Skeletal muscle tissue (tissue), 4 donors: Measurements from ENCODE around the gene C10orf143. TPM values are rescaled to one million over a fixed set of nuclear protein-coding genes. Genes with fewer than 3 reads are reported as not detected.

ENCODE experiments used
- H3K27ac ChIP-seq: one replicate; pipeline ENCODE4 v1.7.0; 2013; ENCODE audit warnings: mild to moderate bottlenecking, low read depth, low read length, inconsistent platforms
- H3K27me3 ChIP-seq, 3 donors: one replicate each; pipeline ENCODE4 v1.7.0; 2013; ENCODE audit warnings: low read length in 3 of 3; ENCODE audit not compliant: control insufficient read depth in 3 of 3, insufficient read depth in 3 of 3
- H3K36me3 ChIP-seq, 3 donors: one replicate each; pipeline ENCODE4 v1.7.0; 2013; ENCODE audit warnings: low read length in 3 of 3; ENCODE audit not compliant: control insufficient read depth in 3 of 3, insufficient read depth in 3 of 3
- H3K4me1 ChIP-seq, 3 donors: one replicate each; pipeline ENCODE4 v1.7.0; 2013; ENCODE audit warnings: low read length in 3 of 3, mild to moderate bottlenecking in 3 of 3; ENCODE audit not compliant: control insufficient read depth in 3 of 3, insufficient read depth in 3 of 3
- H3K4me3 ChIP-seq, 3 donors: one replicate each; pipeline ENCODE4 v1.7.0; 2013; ENCODE audit warnings: low read length in 3 of 3
- H3K9ac ChIP-seq, 3 donors: one replicate each; pipeline ENCODE4 v1.7.0; 2013; ENCODE audit warnings: low read length in 3 of 3, mild to moderate bottlenecking in 3 of 3, moderate library complexity in 2 of 3, low read depth in 1 of 3
- H3K9me3 ChIP-seq, 3 donors: one replicate each; pipeline ENCODE4 v1.7.0; 2013; ENCODE audit warnings: low read length in 3 of 3; ENCODE audit not compliant: control insufficient read depth in 3 of 3
- total RNA-seq: library from RNA; depleted of rRNA; stranded (reverse); fragments of >200 nt; gene quantifications from one replicate; pipeline ENCODE4 v1.2.3, GENCODE V29; 2014
- donor health status: Osteomylitis.

Gene C10orf143
- total RNA-seq, 1 donor from 2014 or later: not detected

DNA sequence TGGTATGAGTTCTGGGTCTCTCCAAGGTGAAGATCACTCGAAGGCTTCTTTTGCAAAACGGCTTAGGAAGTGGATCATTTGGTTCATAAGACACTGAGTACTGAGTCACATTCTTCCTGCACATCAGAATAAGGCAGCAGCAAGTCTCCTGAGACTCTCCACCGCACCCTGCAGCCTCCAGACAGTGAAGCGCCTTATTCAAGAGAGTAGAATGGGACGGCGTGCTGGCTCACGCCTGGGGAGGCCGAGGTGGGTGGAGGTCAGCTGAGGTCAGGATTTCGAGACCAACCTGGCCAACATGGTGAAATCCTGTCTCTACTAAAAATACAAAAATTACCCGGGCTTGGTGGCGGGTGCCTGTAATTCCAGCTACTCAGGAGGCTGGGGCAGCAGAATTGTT lies 70.3 kb downstream of the C10orf143 start:
- H3K4me3 ChIP-seq: no peak overlapping the region
- no peaks in the 10 kb centered on the region for H3K9me3 ChIP-seq

DNA sequence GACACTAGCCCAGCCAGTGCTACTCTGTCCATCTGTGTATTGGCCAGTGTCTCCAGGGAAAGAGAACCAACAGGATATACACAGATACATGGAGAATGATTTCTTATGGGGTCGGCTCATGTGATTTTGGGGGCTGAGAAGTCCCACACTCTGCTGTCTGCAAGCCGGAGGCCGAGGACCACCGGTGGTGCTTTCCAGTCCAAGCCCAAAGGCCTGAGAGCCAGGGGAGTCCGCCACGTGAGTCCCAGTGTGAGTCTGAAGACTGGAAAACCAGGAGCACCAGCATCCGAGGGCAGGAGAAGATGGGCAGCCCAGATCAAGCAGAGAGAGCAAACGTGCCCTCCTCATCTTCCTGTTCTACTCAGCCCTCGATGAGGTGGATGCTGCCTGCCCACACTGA lies 71.5 kb downstream of the C10orf143 start:
- H3K4me3 ChIP-seq: no peak overlapping the region
- H3K27me3 ChIP-seq: peaks cover 0 to 16% (median 0%) of the 10 kb centered on the region in 3 donors
- H3K9ac ChIP-seq: no peak overlapping the region
- no peak overlapping the region for H3K27ac ChIP-seq
- H3K36me3 ChIP-seq: no peaks in the 10 kb centered on the region
- H3K4me1 ChIP-seq: no peaks in the 10 kb centered on the region
- no peaks in the 10 kb centered on the region for H3K9me3 ChIP-seq

More for the DNA sequence above, 70.3 kb downstream of the C10orf143 start:
- H3K4me1 ChIP-seq: no peaks in the 10 kb centered on the region
- H3K36me3 ChIP-seq: no peaks in the 10 kb centered on the region
- no peak overlapping the region for H3K9ac ChIP-seq
- no peak overlapping the region for H3K27ac ChIP-seq
- peaks cover 0 to 24% (median 4%) of the 10 kb centered on the region in 3 donors for H3K27me3 ChIP-seq

DNA sequence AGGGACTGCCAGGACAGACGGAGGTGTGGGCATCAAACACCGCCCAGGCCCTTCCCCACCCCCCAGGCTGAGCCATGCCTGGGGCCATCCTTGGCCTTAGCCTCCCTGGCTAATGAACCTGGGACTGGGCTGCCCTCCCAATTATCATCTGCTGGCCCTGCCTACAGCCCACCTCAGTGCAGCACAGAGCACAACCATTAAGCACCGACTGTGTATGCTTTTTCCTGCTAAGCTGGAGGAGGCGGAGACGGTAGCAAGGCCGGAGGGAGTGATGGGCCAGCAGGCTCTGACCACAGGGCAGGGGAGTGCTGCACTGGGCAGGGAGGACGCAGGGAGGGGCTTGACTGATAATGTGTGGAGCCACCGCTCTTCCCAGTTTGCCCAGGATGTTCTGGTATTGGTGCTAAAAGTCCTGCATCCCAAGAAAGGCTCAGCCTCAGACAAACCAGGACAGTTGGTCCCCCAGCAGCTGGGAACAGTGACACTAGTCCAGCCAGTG lies 72.0 kb downstream of the C10orf143 start:
- Histone ChIP-seq H3K4me3 (no peak overlapping the region), H3K36me3 (no peaks in the 10 kb centered on the region)

DNA sequence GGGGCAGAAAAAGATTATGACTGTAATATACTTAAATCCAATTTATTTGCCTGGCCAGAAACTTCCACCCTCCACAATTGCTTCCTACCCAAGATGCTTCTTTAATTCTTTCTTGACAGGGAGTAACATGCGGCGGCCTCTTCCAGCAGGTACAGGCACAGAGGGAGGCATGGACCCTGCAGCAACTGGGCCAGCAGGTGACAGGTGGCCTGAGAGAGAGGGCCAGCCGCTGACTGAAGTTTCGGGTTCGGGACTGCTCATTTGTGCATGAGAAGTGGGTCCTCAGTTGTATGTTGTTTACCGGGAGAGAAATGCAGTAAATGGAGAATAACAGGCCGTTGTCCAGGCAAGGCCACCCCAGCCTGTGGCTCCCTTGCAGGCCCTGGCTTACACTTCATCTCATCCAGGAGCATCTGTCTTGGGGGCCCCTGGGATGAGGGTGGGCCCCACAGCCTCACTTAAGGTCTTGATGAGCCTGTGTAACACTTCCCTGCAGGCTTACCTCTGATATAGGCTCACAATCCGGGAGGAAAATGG lies 72.5 kb downstream of the C10orf143 start:
- H3K27ac ChIP-seq: no peak overlapping the region
- H3K36me3 ChIP-seq: no peaks in the 10 kb centered on the region
- no peaks in the 10 kb centered on the region for H3K4me1 ChIP-seq
- H3K4me3 ChIP-seq: no peak overlapping the region
- no peak overlapping the region for H3K9ac ChIP-seq
- peaks cover 0 to 6% (median 0%) of the 10 kb centered on the region in 3 donors for H3K27me3 ChIP-seq
- H3K9me3 ChIP-seq: no peaks in the 10 kb centered on the region

More for the DNA sequence above, 72.0 kb downstream of the C10orf143 start:
- H3K27ac ChIP-seq: no peak overlapping the region
- no peak overlapping the region for H3K9ac ChIP-seq
- no peaks in the 10 kb centered on the region for H3K9me3 ChIP-seq
- H3K4me1 ChIP-seq: no peaks in the 10 kb centered on the region
- peaks cover 0 to 11% (median 0%) of the 10 kb centered on the region in 3 donors for H3K27me3 ChIP-seq

DNA sequence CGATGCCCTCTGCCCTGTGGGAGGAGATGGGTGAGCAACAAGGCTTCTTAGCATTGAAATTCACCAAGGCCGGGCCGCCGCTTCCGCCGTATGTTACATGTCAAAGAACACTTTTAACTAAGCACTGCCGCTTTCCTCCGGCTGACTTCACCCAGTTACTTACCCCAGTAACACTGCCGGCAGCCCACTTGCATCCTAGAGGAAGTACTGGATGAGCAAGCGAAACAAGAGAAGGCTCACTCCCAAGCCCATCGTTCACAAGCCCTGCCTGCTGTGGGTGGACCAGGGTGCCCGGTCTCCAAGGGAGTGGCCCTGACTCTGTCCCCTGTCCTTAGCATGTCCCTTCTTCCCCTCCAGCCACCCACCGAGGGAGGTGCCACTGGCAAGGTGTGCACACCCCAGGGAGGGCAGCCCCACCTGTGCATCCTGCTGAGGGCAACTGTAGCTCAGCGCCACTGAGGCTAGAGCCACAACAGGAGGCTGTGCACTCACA lies 73.4 kb downstream of the C10orf143 start:
- no peak overlapping the region for H3K9ac ChIP-seq

DNA sequence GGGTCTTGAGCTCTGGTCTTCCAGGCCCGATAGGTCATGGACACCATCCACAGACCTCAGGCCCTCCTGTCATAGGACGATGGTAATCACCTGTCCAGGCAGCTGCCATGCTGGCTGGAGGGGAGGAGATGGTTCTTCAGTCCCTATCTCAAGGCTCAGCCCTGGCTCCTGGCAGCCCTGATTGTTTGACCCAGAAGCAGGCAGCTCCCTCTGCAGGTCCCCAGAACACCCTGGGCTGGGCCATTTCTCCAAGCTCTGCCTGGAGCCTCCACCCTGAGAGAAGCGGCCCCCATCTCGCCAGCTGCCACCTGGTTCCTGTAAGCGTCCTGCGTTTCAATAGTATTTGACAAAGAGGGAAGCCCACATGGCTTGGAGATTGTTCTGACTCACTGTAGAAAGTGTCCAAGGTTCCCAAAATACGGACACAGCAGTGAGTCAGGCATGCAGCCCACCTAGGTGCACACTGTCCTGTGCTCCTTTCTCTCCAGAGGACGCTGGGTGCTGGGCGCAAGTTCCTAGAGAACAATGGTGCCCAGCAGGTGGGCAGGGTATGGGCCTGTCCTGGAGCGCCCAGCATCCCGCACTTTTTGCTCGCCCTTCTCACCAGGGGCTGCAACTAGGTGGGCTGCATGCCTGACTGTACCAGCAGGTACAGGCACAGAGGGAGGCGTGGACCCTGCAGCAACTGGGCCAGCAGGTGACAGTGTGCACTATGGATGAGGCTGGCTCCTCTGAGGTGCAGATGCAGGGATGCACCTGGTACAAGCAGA lies 74.1 kb downstream of the C10orf143 start:
- no peaks in the 10 kb centered on the region for H3K27me3 ChIP-seq
- no peaks in the 10 kb centered on the region for H3K36me3 ChIP-seq
- no peaks in the 10 kb centered on the region for H3K9me3 ChIP-seq
- no peak overlapping the region for H3K4me3 ChIP-seq
- no peak overlapping the region for H3K27ac ChIP-seq
- H3K4me1 ChIP-seq: no peaks in the 10 kb centered on the region
- no peak overlapping the region for H3K9ac ChIP-seq

More for the DNA sequence above, 73.4 kb downstream of the C10orf143 start:
- Histone ChIP-seq H3K4me1 (no peaks in the 10 kb centered on the region), H3K27ac (no peak overlapping the region), H3K36me3 (no peaks in the 10 kb centered on the region), H3K27me3 (peaks cover 0 to under 1% (median 0%) of the 10 kb centered on the region in 3 donors), H3K4me3 (no peak overlapping the region), H3K9me3 (no peaks in the 10 kb centered on the region)

DNA sequence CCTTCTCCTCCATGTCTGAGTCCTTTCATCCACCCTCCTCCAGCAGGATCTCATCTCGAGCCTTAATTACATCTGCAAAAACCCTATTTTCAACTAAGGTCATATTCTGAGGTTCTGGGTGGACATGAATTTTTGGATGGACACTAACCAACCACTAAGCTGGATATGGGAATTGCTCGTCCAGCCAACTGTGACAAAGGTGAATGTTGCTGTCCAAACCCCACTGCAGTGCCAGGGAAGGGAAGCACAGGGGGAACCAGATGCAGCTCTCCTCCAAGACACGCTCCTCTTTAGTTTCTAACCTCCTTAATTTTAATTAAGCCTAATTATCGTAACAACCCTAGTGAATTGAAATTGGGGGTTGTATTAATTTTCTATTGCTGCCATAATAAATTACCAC lies 81.4 kb downstream of the C10orf143 start:
- Histone ChIP-seq H3K36me3 (no peaks in the 10 kb centered on the region), H3K4me1 (no peaks in the 10 kb centered on the region)

DNA sequence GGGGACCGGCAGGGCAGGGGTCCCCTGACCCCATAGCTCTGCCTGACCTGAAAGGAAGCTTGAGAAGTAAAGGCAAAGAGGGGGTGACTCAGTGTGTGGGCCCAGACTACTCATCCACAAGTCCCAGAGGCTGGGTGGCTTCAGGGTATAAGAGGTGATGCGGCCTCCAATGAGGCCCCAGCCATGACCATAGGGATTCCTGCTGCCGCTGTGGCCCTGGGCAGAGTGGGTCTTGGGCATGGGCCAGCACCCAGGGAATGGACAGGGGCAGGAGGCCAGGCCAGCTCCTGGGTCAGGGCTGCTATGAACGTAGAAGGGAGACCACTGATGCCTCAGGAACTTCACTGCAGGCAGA lies 82.2 kb downstream of the C10orf143 start:
- Histone ChIP-seq H3K4me1 (no peaks in the 10 kb centered on the region), H3K4me3 (no peak overlapping the region), H3K9ac (no peak overlapping the region), H3K9me3 (no peaks in the 10 kb centered on the region), H3K27ac (no peak overlapping the region), H3K27me3 (peaks cover 0 to 3% (median 3%) of the 10 kb centered on the region in 3 donors), H3K36me3 (no peaks in the 10 kb centered on the region)

More for the DNA sequence above, 81.4 kb downstream of the C10orf143 start:
- Histone ChIP-seq H3K27ac (no peak overlapping the region), H3K4me3 (no peak overlapping the region), H3K9ac (no peak overlapping the region), H3K27me3 (peaks cover 0 to 3% (median 3%) of the 10 kb centered on the region in 3 donors), H3K9me3 (no peaks in the 10 kb centered on the region)

DNA sequence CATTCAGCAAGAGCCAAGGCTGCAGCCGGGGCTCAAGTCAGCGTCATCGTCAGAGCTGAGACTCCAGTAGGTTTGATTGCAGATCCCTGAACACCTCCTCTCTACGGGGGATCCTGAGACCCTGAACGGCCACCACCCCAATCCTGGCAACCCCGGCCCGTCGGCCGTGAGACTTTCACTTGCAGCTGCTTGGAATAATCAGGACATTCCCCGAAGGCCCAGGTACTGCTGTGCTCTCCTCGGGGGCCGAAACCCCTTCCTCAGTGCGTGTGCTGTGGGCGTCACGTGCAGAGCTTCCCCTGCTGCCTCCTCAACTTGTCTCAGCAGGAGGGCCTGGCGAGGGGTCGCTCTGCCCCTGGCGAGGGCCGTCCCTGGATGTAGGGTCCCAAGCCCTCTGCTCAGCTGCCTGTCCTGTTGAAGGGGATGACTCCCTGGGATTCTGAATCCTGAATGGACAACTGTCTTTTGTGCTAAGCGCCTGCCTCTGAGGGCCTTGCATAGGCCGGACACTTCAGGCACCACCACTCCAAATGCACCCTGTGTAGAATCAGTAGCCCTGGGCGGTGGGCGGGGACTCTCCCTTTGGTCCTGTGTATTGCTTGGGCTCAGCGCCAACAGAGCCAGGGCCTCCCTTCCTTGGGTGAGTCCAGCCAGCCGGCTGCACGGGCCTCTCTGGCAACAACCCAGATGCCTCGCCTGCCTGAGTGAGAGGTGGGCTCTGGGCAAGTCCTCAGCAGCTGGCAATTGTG lies 82.7 kb downstream of the C10orf143 start:
- H3K9ac ChIP-seq: no peak overlapping the region
- H3K27me3 ChIP-seq: peaks cover 0 to 5% (median 3%) of the 10 kb centered on the region in 3 donors

More for the DNA sequence above, 82.7 kb downstream of the C10orf143 start:
- H3K9me3 ChIP-seq: no peaks in the 10 kb centered on the region
- H3K4me1 ChIP-seq: peaks cover 0 to 1% (median 0%) of the 10 kb centered on the region in 3 donors
- no peak overlapping the region for H3K27ac ChIP-seq
- no peak overlapping the region for H3K4me3 ChIP-seq
- H3K36me3 ChIP-seq: no peaks in the 10 kb centered on the region
